Heart left ventricle (tissue), 16 donors: ENCODE results near the gene ACO1. TPM values are rescaled to one million over a fixed set of nuclear protein-coding genes. Genes with fewer than 3 reads are reported as not detected.

Experiments used
- ATAC-seq, 4 donors: fragments of 200-7000 bp; cut with Tn5 transposase; one replicate each; pipeline ENCODE4 v1.9.1; 2020 to 2022; ENCODE audit warnings: moderate library complexity in 4 of 4, mild to moderate bottlenecking in 3 of 4, moderate number of reproducible peaks in 1 of 4
- DNase-seq, 5 donors: peaks; one replicate each; pipeline ENCODE4 v3.0.0-alpha.2; 2020
- H3K27ac ChIP-seq, 12 donors: fragments of 200-600 bp; sonication (generic) in 4 of 12; one replicate each; pipeline versions ENCODE4 v1.5.0 to v1.8.0; 2016 to 2022; ENCODE audit warnings: mild to moderate bottlenecking in 2 of 12
- H3K27me3 ChIP-seq, 9 donors: fragments of 200-600 bp; sonication (generic) in 2 of 9; one replicate each; pipeline versions ENCODE4 v1.5.1 to v1.8.0; 2016 to 2022; ENCODE audit warnings: mild to moderate bottlenecking in 3 of 9
- H3K36me3 ChIP-seq, 9 donors: fragments of 200-600 bp; sonication (generic) in 2 of 9; one replicate each; pipeline versions ENCODE4 v1.5.0 to v1.8.0; 2018 to 2022; ENCODE audit warnings: mild to moderate bottlenecking in 2 of 9
- H3K4me1 ChIP-seq, 12 donors: fragments of 200-600 bp; sonication (generic) in 4 of 12; one replicate each; pipeline versions ENCODE4 v1.5.0 to v1.8.0; 2016 to 2022; ENCODE audit warnings: mild to moderate bottlenecking in 3 of 12
- H3K4me3 ChIP-seq, 12 donors: fragments of 200-600 bp; sonication (generic) in 4 of 12; one replicate each; pipeline versions ENCODE4 v1.5.0 to v1.8.0; 2017 to 2022; ENCODE audit warnings: mild to moderate bottlenecking in 9 of 12, moderate library complexity in 4 of 12
- H3K9me3 ChIP-seq, 12 donors: fragments of 200-600 bp; sonication (generic) in 4 of 12; one replicate each; pipeline versions ENCODE4 v1.5.0 to v1.8.0; 2016 to 2022; ENCODE audit warnings: mild to moderate bottlenecking in 1 of 12
- POLR2A ChIP-seq, 2 donors: fragments of 450-650 bp; IDR thresholded peaks; one replicate each; pipeline ENCODE4 v1.6.1; 2017; ENCODE audit warnings: antibody characterized with exemption in 2 of 2, mild to moderate bottlenecking in 2 of 2, moderate library complexity in 2 of 2
- WGBS, 4 donors: extraction: QIAGEN DNeasy Blood & Tissue Kit in 2 of 4; methylation state at CpG; one replicate each; pipeline versions ENCODE4 v1.1.5 to v1.1.7; 2013 to 2018; 5-methylcytosine and 5-hydroxymethylcytosine counted together
- intact Hi-C, 10 donors: fragments of 100-400 bp; cut with DNase I; formaldehyde crosslinking; loops; one replicate each; pipeline versions ENCODE4 v1.11.1 to v1.14.2; 2022
- polyA plus RNA-seq, 2 donors: library from polyadenylated mRNA; stranded (reverse); fragments of 200-250 nt; gene quantifications; one replicate each; pipeline ENCODE4 v1.2.3, GENCODE V29; 2013
- total RNA-seq, 9 donors: library from RNA; depleted of rRNA in 2 of 9; stranded (reverse); fragments of >200 nt in 2 of 9; fragmentation: NEBNext Ultra II Directional in 3 of 9; extraction: Animal tissue kit (Norgen Biotek cat#: 25700) in 3 of 9; gene quantifications; one replicate each; pipeline versions ENCODE4 v1.1.0 to v1.2.4, GENCODE V29; 2016 to 2023
- TF ChIP-seq, protein P1 (sequence below), 12 donors: fragments of 200-600 bp; sonication (generic) in 4 of 12; IDR thresholded peaks; one replicate each; pipeline versions ENCODE4 v1.5.0 to v1.8.0; 2018 to 2022; ENCODE audit warnings: antibody characterized with exemption in 12 of 12, mild to moderate bottlenecking in 5 of 12
- donor health status: ischemic (EF 13 %, LVEDD 7.1; RV severe dilation, severe dysfunction).
- donor health status: healthy with polysubstance abuse.
- donor health status: DM: no; HTN: yes; CAD: no.
- donor health status: DM: no; HTN: no; CAD: no.
- donor health status: ischemic (EF 25% LVEDD 6.9; RV normal size, moderate dysfunction).
- donor health status: ischemic (EF 25% LVEDD 5.7; RV mildly dilated, moderate dysfunction).
- donor health status: healthy.
- donor health status: DM: yes; HTN: yes; CAD: no.
- donor health status: ischemic (EF 35%, LVEDD 5.7; RV mildly dilated, moderate dysfunction).
- donor health status: nonischemic (EF 11% LVEDD 7.7; RV severe dilation, severe dysfunction).
- donor health status: DM: yes; HTN: yes; CAD: no.
- donor health status: PGD.
- donor health status: ischemic (EF 29% LVEDD 5.4; RV normal size, mild dysfunction).
- donor health status: nonischemic (EF 23%, LVEDD 6.1; RV moderate dilation, normal function).

ACO1 gene
- total and polyA plus RNA-seq, 11 donors = 17.6 to 68.3 (median 60.7) TPM

DNA sequence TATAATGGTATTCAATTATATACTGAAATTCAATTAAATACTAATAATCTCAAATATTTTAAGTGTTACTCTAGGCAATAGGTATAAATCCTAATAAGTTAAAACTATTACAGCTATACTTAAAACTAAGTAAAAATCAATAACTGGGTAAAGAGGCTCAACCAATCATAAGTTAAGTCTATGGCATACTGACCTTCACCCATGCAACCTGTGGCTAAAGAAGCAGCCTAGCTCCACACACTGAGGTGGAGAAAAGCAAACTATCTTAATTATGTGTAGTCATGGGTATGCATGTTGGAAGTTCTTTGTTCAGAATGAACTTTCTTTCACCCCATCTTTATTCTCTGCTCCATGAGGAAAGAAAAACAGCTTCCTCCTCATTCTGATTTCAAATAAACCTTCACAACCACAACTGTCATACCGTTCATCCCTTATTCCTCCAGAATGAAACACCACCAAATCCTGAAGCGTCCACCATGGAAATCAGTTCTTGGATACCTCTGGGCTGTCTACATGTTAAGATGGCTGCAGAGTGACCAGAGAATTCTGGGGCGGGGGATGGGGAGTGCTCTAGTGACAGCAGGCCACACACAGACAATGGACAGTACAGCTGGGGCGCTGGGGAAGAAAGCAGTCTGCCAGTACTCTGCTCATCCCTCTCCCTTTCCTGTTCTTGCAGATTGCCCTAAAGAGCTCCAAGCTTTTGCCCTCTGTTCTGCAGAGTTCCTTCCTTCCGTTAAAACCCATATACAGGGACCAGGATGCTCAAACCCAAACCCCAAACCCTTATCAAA lies 79.3 kb downstream of the ACO1 start:
- DNase-seq (no peak), ATAC-seq (no peak)
- 94 to 98% (median 96%) methylated on average over 4 to 5 of the region's 5 CpGs for WGBS, 4 donors
- Histone ChIP-seq H3K4me3 (no peak overlapping the region), H3K27me3 (no peaks in the 10 kb centered on the region), H3K36me3 (peaks cover 0 to 98% (median 42%) of the 10 kb centered on the region in 9 donors), H3K4me1 (no peaks in the 10 kb centered on the region), H3K27ac (no peak overlapping the region), H3K9me3 (no peaks in the 10 kb centered on the region)
- intact Hi-C loops = no loop called here
- TF ChIP-seq, protein P1, sequence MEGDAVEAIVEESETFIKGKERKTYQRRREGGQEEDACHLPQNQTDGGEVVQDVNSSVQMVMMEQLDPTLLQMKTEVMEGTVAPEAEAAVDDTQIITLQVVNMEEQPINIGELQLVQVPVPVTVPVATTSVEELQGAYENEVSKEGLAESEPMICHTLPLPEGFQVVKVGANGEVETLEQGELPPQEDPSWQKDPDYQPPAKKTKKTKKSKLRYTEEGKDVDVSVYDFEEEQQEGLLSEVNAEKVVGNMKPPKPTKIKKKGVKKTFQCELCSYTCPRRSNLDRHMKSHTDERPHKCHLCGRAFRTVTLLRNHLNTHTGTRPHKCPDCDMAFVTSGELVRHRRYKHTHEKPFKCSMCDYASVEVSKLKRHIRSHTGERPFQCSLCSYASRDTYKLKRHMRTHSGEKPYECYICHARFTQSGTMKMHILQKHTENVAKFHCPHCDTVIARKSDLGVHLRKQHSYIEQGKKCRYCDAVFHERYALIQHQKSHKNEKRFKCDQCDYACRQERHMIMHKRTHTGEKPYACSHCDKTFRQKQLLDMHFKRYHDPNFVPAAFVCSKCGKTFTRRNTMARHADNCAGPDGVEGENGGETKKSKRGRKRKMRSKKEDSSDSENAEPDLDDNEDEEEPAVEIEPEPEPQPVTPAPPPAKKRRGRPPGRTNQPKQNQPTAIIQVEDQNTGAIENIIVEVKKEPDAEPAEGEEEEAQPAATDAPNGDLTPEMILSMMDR (IDR thresholded peaks at IDR 0.05) = no peak
- no peak for TF ChIP-seq POLR2A (IDR thresholded peaks at IDR 0.05)

DNA sequence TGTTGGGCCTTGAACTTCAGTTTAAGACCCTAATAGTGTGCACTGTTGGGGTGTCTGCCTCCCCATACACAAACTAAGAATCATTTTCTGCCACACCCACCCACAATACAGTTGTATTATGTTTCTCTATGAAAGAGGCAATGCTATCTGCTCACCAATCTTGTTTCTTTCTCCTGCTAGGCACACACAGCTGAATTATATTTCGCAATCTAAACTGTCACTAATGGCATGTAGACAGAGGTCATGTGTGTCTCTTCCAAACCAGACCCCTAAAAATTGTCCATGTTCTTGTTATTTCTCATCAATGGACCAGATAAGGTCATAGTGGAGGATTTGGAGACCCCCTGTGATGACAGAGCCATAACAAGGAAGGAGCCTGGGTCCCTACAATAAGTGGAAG lies 84.3 kb downstream of the ACO1 start:
- Histone ChIP-seq H3K4me3 (no peak overlapping the region), H3K36me3 (peaks cover 0 to 98% (median 74%) of the 10 kb centered on the region in 9 donors), H3K4me1 (no peaks in the 10 kb centered on the region), H3K27me3 (no peaks in the 10 kb centered on the region), H3K27ac (no peak overlapping the region), H3K9me3 (no peaks in the 10 kb centered on the region)
- DNase-seq (no peak), ATAC-seq (no peak)
- 42 to 98% (median 95%) methylated on average over 1 of the region's 1 CpG for WGBS, 4 donors
- intact Hi-C loops = no loop called here
- no peak for TF ChIP-seq POLR2A (IDR thresholded peaks at IDR 0.05)
- TF ChIP-seq, protein P1 (IDR thresholded peaks at IDR 0.05) = no peak

DNA sequence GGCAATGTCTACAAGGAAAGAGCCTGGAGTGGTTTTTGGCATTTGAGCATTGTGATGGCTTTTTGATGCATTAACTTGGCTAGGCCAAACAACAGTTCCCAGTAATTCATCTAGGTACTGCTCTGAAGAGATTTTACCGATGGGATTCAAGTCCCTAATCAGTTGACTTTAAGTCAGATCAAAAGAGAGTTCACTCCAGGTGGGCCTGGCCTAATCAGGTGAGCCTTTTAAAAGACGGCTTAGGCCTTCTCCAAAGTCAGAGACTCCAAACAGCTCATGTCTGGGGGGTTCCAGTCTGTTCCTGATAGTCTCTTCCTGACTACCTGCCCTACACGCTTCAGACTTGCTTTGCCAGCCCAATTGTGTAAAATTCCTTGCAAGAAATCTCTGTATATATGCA lies 87.9 kb downstream of the ACO1 start:
- 94 to 98% (median 96%) methylated on average over 3 of the region's 3 CpGs for WGBS, 4 donors
- TF ChIP-seq, protein P1 (IDR thresholded peaks at IDR 0.05) = no peak
- no peak for TF ChIP-seq POLR2A (IDR thresholded peaks at IDR 0.05)
- no peaks in the 10 kb centered on the region for H3K27me3 ChIP-seq
- H3K4me3 ChIP-seq = no peak overlapping the region
- no peak overlapping the region for H3K27ac ChIP-seq
- peaks cover 0 to 100% (median 82%) of the 10 kb centered on the region in 9 donors for H3K36me3 ChIP-seq
- DNase-seq = no peak
- H3K4me1 ChIP-seq = no peaks in the 10 kb centered on the region
- ATAC-seq = no peak
- H3K9me3 ChIP-seq = no peaks in the 10 kb centered on the region
- intact Hi-C loops = no loop called here

DNA sequence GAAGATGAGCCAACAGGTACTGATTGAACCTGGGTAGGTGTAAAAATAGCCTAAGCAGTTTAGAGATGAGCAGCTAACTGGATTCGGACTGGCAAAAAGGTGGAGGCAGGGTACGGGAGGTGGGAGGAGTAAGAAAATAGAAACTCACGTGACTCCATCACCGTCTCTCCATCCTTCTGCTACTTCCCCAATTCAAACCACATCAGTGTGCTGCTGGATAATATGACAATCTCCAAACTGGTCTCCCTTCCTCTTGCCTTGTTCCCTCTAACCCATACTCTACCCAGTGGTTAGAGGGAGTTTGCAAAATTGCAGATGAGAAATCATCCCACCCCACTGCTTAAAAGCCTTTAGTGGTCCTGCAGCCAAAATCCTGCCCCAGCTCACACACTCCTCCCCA lies 98.9 kb downstream of the ACO1 start:
- H3K27me3 ChIP-seq = no peaks in the 10 kb centered on the region
- TF ChIP-seq POLR2A (IDR thresholded peaks at IDR 0.05) = no peak
- TF ChIP-seq, protein P1 (IDR thresholded peaks at IDR 0.05) = no peak
- no peak for ATAC-seq
- intact Hi-C loops = loop anchor here in 1 of 10 donors (10.0 kb wide), 1 partner anchor 61 kb away; no protein-coding TSS in a partner anchor
- no peaks in the 10 kb centered on the region for H3K9me3 ChIP-seq
- H3K4me3 ChIP-seq = no peak overlapping the region
- peaks cover 0 to 100% (median 90%) of the 10 kb centered on the region in 9 donors for H3K36me3 ChIP-seq
- DNase-seq = no peak
- H3K4me1 ChIP-seq = no peaks in the 10 kb centered on the region
- no peak overlapping the region for H3K27ac ChIP-seq
- WGBS, 4 donors = 85 to 90% (median 89%) methylated on average over 4 of the region's 4 CpGs
